ENCODE data around the gene TSC2.
"Not testable (repeated sequence)": the region's sequence is repeated elsewhere in the genome, so short reads cannot be mapped to it uniquely, and the experiment has no call there.

TSC2 gene

GRCh38 chr16:2105291-2105690, 57.5 kb downstream of the TSC2 start:
- DNase-seq (ENCODE audit: low read depth in 2 of 2): not testable (repeated sequence)

- not testable (repeated sequence) for DNase-seq (ENCODE audit: low read depth in 2 of 2)
These were observed 58.0 kb downstream of the TSC2 start for GRCh38 chr16:2105769-2106168.

GRCh38 chr16:2106211-2106610, 58.4 kb downstream of the TSC2 start:
- not testable (repeated sequence) for DNase-seq (ENCODE audit: low read depth in 2 of 2)

- DNase-seq (ENCODE audit: low read depth in 2 of 2): not testable (repeated sequence)
These were observed 59.5 kb downstream of the TSC2 start for GRCh38 chr16:2107121-2107790.

- not testable (repeated sequence) for DNase-seq (ENCODE audit: low read depth in 2 of 2)
These were observed 60.0 kb downstream of the TSC2 start for GRCh38 chr16:2107791-2108125.

GRCh38 chr16:2108446-2109270, 60.9 kb downstream of the TSC2 start:
- not testable (repeated sequence) for DNase-seq (ENCODE audit: low read depth in 2 of 2)

- not testable (repeated sequence) for DNase-seq (ENCODE audit: low read depth in 2 of 2)
These were observed 61.4 kb downstream of the TSC2 start for GRCh38 chr16:2109271-2109580.

GRCh38 chr16:2109872-2110271, 62.1 kb downstream of the TSC2 start:
- DNase-seq (ENCODE audit: low read depth in 2 of 2): not testable (repeated sequence)

- DNase-seq (ENCODE audit: low read depth in 2 of 2): not testable (repeated sequence)
These were observed 62.7 kb downstream of the TSC2 start for GRCh38 chr16:2110332-2111008.

GRCh38 chr16:2111009-2111353, 63.2 kb downstream of the TSC2 start:
- DNase-seq (ENCODE audit: low read depth in 2 of 2): not testable (repeated sequence)

GRCh38 chr16:2111412-2112335, 63.9 kb downstream of the TSC2 start:
- DNase-seq (ENCODE audit: low read depth in 2 of 2): not testable (repeated sequence)

GRCh38 chr16:2112539-2113106, 64.8 kb downstream of the TSC2 start:
- not testable (repeated sequence) for DNase-seq (ENCODE audit: low read depth in 2 of 2)

GRCh38 chr16:2114225-2114624, 66.4 kb downstream of the TSC2 start:
- not testable (repeated sequence) for DNase-seq (ENCODE audit: low read depth in 2 of 2)

- DNase-seq (ENCODE audit: low read depth in 2 of 2): not testable (repeated sequence)
These were observed 67.3 kb downstream of the TSC2 start for GRCh38 chr16:2114885-2115590.

- DNase-seq (ENCODE audit: low read depth in 2 of 2): no peak
These were observed 67.8 kb downstream of the TSC2 start for GRCh38 chr16:2115591-2115973.

GRCh38 chr16:2116428-2116827, 68.6 kb downstream of the TSC2 start:
- not testable (repeated sequence) for DNase-seq (ENCODE audit: low read depth in 2 of 2)

GRCh38 chr16:2117341-2117740, 69.6 kb downstream of the TSC2 start:
- DNase-seq (ENCODE audit: low read depth in 2 of 2): not testable (repeated sequence)

GRCh38 chr16:2117960-2118722, 70.4 kb downstream of the TSC2 start:
- not testable (repeated sequence) for DNase-seq (ENCODE audit: low read depth in 2 of 2)

GRCh38 chr16:2121325-2121724, 73.5 kb downstream of the TSC2 start:
- DNase-seq (ENCODE audit: low read depth in 2 of 2): peak in 1 of 2 donors; percentile 11

GRCh38 chr16:2121853-2122252, 74.1 kb downstream of the TSC2 start:
- DNase-seq (ENCODE audit: low read depth in 2 of 2): no peak
